ENCODE data around the gene CHMP5.

Gene CHMP5

DNA sequence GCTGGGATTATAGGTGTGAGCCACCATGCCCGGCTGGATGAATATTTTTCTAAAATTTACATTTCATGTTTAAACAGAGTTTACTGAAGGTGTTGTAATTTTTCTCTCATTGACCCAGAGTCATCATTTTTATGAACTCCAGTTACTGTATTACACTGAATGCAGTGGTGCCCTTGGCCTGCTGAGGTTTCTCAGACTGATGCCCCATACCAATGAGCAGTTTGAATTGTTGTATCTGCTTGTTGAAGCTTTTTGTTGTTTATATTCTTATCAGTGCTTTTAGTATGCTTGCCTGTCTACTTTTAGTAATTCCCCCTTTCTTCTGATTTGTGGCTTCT lies 55.4 kb downstream of the CHMP5 start:
- DNase-seq = no peak

DNA sequence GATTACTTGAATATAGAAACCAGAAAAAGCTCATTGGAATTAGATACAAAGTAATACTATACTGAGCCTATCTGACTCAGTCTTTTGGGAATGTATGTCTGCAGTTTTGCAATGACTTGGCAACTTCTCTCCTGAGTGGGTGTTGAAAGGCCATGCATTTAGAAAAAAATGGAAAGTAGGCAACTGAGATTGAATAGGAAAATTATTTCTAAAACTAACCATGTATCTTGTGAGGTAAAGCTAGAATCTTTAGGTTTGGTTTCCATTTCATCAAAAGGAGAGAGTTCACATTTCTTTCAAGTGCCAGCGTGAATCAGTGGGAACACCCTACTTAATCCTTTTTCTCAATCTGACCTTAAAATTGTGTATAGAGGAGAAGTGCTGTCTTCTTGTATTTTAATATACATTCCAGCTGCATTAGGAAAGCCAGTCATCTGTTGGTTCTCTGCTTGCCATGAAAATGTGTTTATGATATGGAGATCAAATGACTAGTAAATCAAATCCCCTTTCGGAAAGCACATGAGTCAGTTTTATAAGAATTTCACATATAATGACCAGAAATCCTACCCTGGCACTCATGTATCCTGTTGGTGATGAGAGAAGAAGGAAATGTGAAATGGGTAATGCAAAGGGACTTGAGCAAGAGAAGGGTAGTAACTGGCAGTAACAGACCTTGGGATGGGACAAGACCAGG lies 55.9 kb downstream of the CHMP5 start:
- DNase-seq = no peak

DNA sequence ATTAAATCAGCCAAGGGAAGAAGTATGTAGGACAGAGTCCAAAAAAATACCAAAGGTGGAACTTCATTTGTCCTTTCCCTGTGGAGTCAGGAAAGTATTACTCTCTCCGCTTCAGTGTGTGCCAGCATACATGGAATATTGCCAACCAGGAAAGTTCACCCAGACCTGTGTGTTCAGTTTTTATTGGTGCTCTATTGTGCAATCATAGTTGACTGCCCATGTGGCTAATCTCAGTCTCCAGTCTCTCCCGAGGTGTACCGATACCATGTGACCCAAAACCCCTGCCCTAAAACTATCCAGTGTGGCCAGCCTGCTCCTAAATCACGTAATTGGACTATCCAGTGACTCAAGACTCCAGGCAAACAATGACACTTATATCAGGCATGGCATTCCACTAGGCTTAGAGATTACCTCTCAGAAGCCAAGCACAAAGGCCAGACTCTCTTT lies 64.3 kb downstream of the CHMP5 start:
- no peak for DNase-seq

DNA sequence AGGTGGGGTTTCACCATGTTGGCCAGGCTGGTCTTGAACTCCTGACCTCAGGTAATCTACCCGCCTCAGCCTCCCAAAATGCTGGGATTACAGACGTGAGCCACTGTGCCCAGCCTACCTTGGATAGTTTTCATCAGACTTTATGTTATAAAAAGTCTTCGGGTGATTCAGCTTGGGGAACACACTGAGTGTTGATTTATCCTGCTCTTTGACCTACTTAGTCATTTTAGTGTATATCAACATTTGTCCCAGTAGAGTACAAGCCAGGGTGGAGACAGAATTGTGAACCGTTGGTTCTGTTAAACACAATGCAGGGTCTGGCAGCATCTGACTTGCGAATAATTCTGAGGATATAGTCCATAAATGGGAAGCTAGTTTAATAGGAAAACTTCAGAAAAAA lies 65.1 kb downstream of the CHMP5 start:
- DNase-seq = no peak

DNA sequence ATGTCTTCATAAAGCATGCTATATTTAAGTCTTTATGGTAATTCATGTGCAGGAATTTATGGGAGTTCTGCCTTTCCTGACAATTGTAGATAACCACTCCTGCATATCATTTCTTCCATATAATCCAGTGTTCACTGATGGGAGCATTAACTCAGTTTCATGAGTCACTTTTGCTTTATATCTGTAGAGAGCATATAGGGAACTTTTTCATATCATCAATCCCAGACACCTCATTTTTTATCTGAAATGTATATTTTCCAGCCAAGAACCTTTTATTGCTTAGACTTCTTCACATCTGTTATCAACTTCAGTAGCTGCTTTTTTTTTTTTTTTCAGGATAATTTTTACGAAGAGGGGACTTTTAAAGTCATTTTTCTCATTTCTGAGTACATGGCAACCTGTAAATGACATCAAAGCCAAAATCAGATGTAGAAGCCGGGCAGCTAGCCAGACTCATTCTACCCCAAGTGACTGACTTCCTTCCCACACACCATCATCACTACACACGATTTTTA lies 66.6 kb downstream of the CHMP5 start:
- DNase-seq = no peak
